OCI-LY1 (cell line): ENCODE results near the gene ABCC3.

ENCODE experiments used
- EZH2 ChIP-seq: fragments of 200-600 bp; sonication (generic), shearing (Covaris generic); IDR thresholded peaks from 2 replicates; pipeline ENCODE4 v1.8.0; 2017; ENCODE audit warnings: borderline replicate concordance, mixed run types, mild to moderate bottlenecking, antibody characterized with exemption, low read length, moderate library complexity, mixed read lengths
- TF ChIP-seq, protein P1 (sequence below): fragments of 200-600 bp; sonication (generic), shearing (Covaris generic); IDR thresholded peaks from 2 replicates; pipeline ENCODE4 v1.5.1; 2017; ENCODE audit warnings: mild to moderate bottlenecking, antibody characterized with exemption, low read length, moderate library complexity, mixed read lengths

DNA sequence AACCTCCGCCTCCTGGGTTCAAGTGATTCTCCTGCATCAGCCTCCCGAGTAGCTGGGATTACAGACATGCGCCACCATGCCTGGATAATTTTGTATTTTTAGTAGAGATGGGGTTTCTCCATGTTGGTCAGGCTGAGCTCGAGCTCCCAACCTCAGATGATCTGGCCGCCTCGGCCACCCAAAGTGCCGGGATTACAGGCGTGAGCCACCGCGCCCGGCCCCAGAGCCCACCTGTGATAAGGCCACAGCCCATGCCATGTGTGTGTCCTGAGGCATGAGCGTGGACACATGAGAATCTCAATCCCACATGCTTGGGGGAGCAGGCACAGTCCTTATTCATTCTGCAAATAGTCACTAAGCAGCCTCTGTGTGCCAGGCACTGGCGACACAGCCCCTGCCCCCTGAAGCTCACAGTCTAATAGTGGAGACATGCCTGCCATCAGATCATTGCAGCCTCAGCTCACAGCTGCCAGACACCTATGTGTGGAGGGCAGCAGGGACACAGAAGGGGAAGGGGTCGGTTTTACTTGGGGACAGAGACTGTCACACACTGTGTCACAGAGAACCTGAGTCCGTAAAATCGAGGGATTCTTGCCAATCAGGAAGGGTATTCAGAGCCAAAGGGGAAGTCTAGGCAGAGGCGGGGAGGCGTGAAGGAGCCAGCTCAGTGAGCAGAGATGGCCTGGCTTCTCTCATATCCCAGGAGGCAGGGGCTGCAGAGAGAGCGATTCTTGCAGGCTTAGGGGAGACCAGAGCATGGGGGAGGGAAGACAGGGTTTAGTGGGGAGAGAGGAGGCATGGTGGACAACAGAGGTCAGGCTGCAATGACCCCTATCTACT is 9.4 kb upstream of the ABCC3 start:
- TF ChIP-seq, protein P1, sequence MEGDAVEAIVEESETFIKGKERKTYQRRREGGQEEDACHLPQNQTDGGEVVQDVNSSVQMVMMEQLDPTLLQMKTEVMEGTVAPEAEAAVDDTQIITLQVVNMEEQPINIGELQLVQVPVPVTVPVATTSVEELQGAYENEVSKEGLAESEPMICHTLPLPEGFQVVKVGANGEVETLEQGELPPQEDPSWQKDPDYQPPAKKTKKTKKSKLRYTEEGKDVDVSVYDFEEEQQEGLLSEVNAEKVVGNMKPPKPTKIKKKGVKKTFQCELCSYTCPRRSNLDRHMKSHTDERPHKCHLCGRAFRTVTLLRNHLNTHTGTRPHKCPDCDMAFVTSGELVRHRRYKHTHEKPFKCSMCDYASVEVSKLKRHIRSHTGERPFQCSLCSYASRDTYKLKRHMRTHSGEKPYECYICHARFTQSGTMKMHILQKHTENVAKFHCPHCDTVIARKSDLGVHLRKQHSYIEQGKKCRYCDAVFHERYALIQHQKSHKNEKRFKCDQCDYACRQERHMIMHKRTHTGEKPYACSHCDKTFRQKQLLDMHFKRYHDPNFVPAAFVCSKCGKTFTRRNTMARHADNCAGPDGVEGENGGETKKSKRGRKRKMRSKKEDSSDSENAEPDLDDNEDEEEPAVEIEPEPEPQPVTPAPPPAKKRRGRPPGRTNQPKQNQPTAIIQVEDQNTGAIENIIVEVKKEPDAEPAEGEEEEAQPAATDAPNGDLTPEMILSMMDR: no peak
- TF ChIP-seq EZH2: no peak
